Cerebellar nuclear complex (tissue), 1 donor: Measurements from ENCODE around the gene CBX2.

Source experiments
- DNase-seq, 2 experiments: peaks; one replicate each; lab custom pipeline; 2025; lab: John Stamatoyannopoulos, UW

Gene CBX2

GRCh38 chr17:79799538-79800324 lies 21.8 kb downstream of the CBX2 start:
- no peak for DNase-seq

GRCh38 chr17:79800325-79801155 lies 22.6 kb downstream of the CBX2 start:
- DNase-seq, result no peak

GRCh38 chr17:79801156-79802038 lies 23.4 kb downstream of the CBX2 start:
- no peak for DNase-seq

- no peak for DNase-seq
These were observed 24.2 kb downstream of the CBX2 start for GRCh38 chr17:79802039-79802735.

- DNase-seq, result no peak
These were observed 24.9 kb downstream of the CBX2 start for GRCh38 chr17:79802736-79803420.

GRCh38 chr17:79803421-79803996 lies 25.6 kb downstream of the CBX2 start:
- DNase-seq, result no peak

- DNase-seq, result no peak
These were observed 26.3 kb downstream of the CBX2 start for GRCh38 chr17:79803997-79804855.

- no peak for DNase-seq
These were observed 27.1 kb downstream of the CBX2 start for GRCh38 chr17:79804856-79805696.

GRCh38 chr17:79806446-79806760 lies 28.5 kb downstream of the CBX2 start:
- DNase-seq, result no peak

GRCh38 chr17:79806863-79807720 lies 29.1 kb downstream of the CBX2 start:
- DNase-seq, result no peak

- DNase-seq, result no peak
These were observed 31.0 kb downstream of the CBX2 start for GRCh38 chr17:79808763-79809529.

- DNase-seq, result no peak
These were observed 31.7 kb downstream of the CBX2 start for GRCh38 chr17:79809530-79810129.

- DNase-seq, result no peak
These were observed 32.4 kb downstream of the CBX2 start for GRCh38 chr17:79810130-79811010.

- DNase-seq, result no peak
These were observed 33.3 kb downstream of the CBX2 start for GRCh38 chr17:79811011-79811867.

- no peak for DNase-seq
These were observed 34.0 kb downstream of the CBX2 start for GRCh38 chr17:79811868-79812352.
